Karpas-422 (cell line): ENCODE measurements around the gene NFKBIZ. TPM values are rescaled to one million over a fixed set of nuclear protein-coding genes. Genes with fewer than 3 reads are reported as not detected.
A peak's percentile ranks its signal among the peaks of the same experiment; 100 is the strongest.

Experiments used
- DNase-seq: peaks from one replicate; pipeline ENCODE4 v3.0.0-alpha.2; 2015
- H2AFZ ChIP-seq: fragments of 200-600 bp; sonication (generic); 2 replicates; pipeline ENCODE4 v1.6.1; 2014; ENCODE audit warnings: antibody characterized with exemption, low read length, mixed read lengths
- H3K27ac ChIP-seq: fragments of 200-600 bp; sonication (generic); 2 replicates; pipeline ENCODE4 v1.5.1; 2014; ENCODE audit warnings: mild to moderate bottlenecking, low read length, moderate library complexity
- H3K27me3 ChIP-seq: fragments of 200-600 bp; sonication (generic); 2 replicates; pipeline ENCODE4 v1.6.1; 2014; ENCODE audit warnings: low read length, mixed read lengths
- H3K36me3 ChIP-seq: fragments of 200-600 bp; sonication (generic); 2 replicates; pipeline ENCODE4 v1.6.1; 2014; ENCODE audit warnings: low read length, mixed read lengths; ENCODE audit not compliant: insufficient read depth
- H3K4me1 ChIP-seq: fragments of 200-600 bp; sonication (generic); 2 replicates; pipeline ENCODE4 v1.6.1; 2014; ENCODE audit warnings: mild to moderate bottlenecking, low read length, mixed read lengths
- H3K4me2 ChIP-seq: fragments of 200-600 bp; sonication (generic); 2 replicates; pipeline ENCODE4 v1.6.1; 2014; ENCODE audit warnings: low read length, low read depth, mild to moderate bottlenecking; ENCODE audit not compliant: poor library complexity, severe bottlenecking
- H3K4me3 ChIP-seq: fragments of 200-600 bp; sonication (generic); 2 replicates; pipeline ENCODE4 v1.5.1; 2014; ENCODE audit warnings: mild to moderate bottlenecking, antibody characterized with exemption, low read length, mixed read lengths
- H3K79me2 ChIP-seq: fragments of 200-600 bp; sonication (generic); 2 replicates; pipeline ENCODE4 v1.6.1; 2014; ENCODE audit warnings: mild to moderate bottlenecking, low read length, mixed read lengths
- H3K9ac ChIP-seq: fragments of 200-600 bp; sonication (generic); 2 replicates; pipeline ENCODE4 v1.6.0; 2014; ENCODE audit warnings: low read length
- H3K9me2 ChIP-seq: fragments of 200-600 bp; sonication (generic), shearing (Covaris generic); replicated peaks from 2 replicates; pipeline ENCODE4 v1.6.0; 2014; ENCODE audit warnings: mild to moderate bottlenecking, low read length, moderate library complexity; ENCODE audit not compliant: insufficient read depth
- H3K9me3 ChIP-seq: fragments of 300-700, 200-600 bp; sonication (generic); 2 replicates; pipeline ENCODE4 v1.6.1; 2014; ENCODE audit warnings: low read length, mixed read lengths
- H4K20me1 ChIP-seq: fragments of 200-600 bp; sonication (generic); 2 replicates; pipeline ENCODE4 v1.6.1; 2014; ENCODE audit warnings: mild to moderate bottlenecking, antibody characterized with exemption, low read length, low read depth; ENCODE audit not compliant: insufficient read depth
- total RNA-seq: library from RNA; depleted of rRNA; stranded (reverse); fragments of >200 nt; shearing (Covaris generic); gene quantifications from 2 replicates; pipeline ENCODE4 v1.2.3, GENCODE V29; 2014; ENCODE audit warnings: low replicate concordance

NFKBIZ gene
- total RNA-seq, 1 experiment from 2014 or later: 6.3 TPM

- H4K20me1 ChIP-seq: no peaks in the 10 kb centered on the region
- H2AFZ ChIP-seq: no peak overlapping the region
- no peak overlapping the region for H3K9ac ChIP-seq
- no peaks in the 10 kb centered on the region for H3K79me2 ChIP-seq
- no peak overlapping the region for H3K27ac ChIP-seq
- no peak for DNase-seq
- no peak overlapping the region for H3K4me3 ChIP-seq
- peaks cover 5% of the 10 kb centered on the region for H3K4me1 ChIP-seq
- no peaks in the 10 kb centered on the region; the same call in 1 of the 2 replicates for H3K36me3 ChIP-seq
- no peak overlapping the region for H3K4me2 ChIP-seq
- no peaks in the 10 kb centered on the region for H3K9me2 ChIP-seq
- no peaks in the 10 kb centered on the region for H3K27me3 ChIP-seq
- peaks cover 5% of the 10 kb centered on the region for H3K9me3 ChIP-seq
These were observed 9.2 kb upstream of the NFKBIZ start for GRCh38 chr3:101840066-101840465.

DNA sequence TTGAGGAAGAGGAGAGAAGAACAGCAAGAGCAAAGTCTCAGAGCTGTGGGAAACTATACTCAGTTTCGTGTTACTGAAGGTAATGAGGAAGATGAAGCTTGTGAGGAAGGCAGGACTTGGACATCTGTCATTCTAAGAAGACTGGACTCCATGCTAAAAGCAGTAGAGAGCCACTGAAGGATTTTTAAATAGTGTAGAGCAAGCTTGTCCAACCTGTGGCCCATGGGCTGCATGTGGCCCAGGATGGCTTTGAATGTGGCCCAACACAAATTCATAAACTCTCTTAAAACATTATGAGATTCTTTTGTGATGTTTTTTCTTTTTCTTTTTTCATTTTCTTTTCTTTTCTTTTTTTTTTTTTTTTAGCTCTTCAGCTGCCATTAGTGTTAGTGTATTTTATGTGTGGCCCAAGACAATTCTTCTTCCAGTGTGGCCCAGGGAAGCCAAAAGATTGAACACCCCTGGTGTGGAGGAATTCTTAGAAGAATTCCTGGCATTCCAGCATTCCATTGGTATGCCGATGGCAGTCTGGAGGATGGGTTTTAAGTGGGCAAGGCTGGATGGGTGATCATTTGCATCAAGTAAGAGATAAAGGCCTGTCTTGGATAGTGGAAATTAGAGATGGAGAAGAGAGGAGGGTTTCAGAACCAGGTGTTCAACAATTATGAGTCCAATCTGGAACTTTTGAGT is 6.9 kb upstream of the NFKBIZ start:
- Histone ChIP-seq H4K20me1 (no peaks in the 10 kb centered on the region), H3K27me3 (no peaks in the 10 kb centered on the region), H3K9me2 (no peaks in the 10 kb centered on the region), H3K27ac (no peak overlapping the region), H3K79me2 (no peaks in the 10 kb centered on the region), H2AFZ (no peak overlapping the region), H3K4me3 (no peak overlapping the region), H3K4me2 (no peak overlapping the region), H3K36me3 (no peaks in the 10 kb centered on the region; the same call in 1 of the 2 replicates), H3K9me3 (peaks cover 5% of the 10 kb centered on the region), H3K9ac (no peak overlapping the region), H3K4me1 (peaks cover 5% of the 10 kb centered on the region)
- no peak for DNase-seq

- Histone ChIP-seq H3K4me1 (peaks cover 5% of the 10 kb centered on the region), H2AFZ (no peak overlapping the region), H3K27me3 (no peaks in the 10 kb centered on the region), H3K4me3 (no peak overlapping the region), H4K20me1 (no peaks in the 10 kb centered on the region), H3K9me3 (peaks cover 5% of the 10 kb centered on the region), H3K9me2 (no peaks in the 10 kb centered on the region), H3K36me3 (no peaks in the 10 kb centered on the region; the same call in 1 of the 2 replicates), H3K9ac (no peak overlapping the region), H3K4me2 (no peak overlapping the region), H3K79me2 (no peaks in the 10 kb centered on the region), H3K27ac (no peak overlapping the region)
- DNase-seq: no peak
These were observed 6.4 kb upstream of the NFKBIZ start for GRCh38 chr3:101842935-101843330.

GRCh38 chr3:101845425-101845824 is 3.9 kb upstream of the NFKBIZ start:
- no peak overlapping the region for H3K4me2 ChIP-seq

DNA sequence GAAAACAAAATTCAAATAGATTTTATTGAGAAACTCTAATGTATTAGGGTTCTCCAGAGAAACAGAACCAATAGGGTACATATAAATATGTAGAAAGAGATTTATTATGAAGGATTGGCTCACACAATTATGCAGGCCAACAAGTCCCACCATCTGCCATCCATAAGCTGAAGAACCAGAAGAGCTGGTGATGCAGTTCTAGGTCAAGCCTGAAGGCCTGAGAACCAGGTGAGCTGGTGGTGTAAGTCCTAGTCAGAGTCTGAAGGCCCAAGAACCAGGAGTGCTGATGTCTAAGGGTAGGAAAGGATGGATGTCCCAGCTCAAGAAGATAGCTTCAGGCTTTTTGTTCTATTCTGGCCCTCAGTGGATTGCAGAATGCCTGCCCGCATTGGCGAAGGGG is 2.6 kb upstream of the NFKBIZ start:
- Histone ChIP-seq H3K9ac (no peak overlapping the region), H3K79me2 (no peaks in the 10 kb centered on the region), H3K36me3 (no peaks in the 10 kb centered on the region; the same call in 1 of the 2 replicates), H3K9me2 (no peaks in the 10 kb centered on the region), H3K4me2 (no peak overlapping the region), H2AFZ (no peak overlapping the region), H3K9me3 (peaks cover 4% of the 10 kb centered on the region), H4K20me1 (no peaks in the 10 kb centered on the region), H3K4me1 (peaks cover 18% of the 10 kb centered on the region), H3K4me3 (no peak overlapping the region), H3K27ac (no peak overlapping the region), H3K27me3 (0 out of 2 replicates have a peak, but pooled peaks cover 3% of the 10 kb centered on the region)
- DNase-seq: no peak

More at GRCh38 chr3:101845425-101845824, 3.9 kb upstream of the NFKBIZ start:
- Histone ChIP-seq H3K36me3 (no peaks in the 10 kb centered on the region; the same call in 1 of the 2 replicates), H3K9me3 (peaks cover 5% of the 10 kb centered on the region), H3K9me2 (no peaks in the 10 kb centered on the region), H3K79me2 (no peaks in the 10 kb centered on the region), H3K4me3 (no peak overlapping the region), H3K9ac (no peak overlapping the region), H3K27ac (no peak overlapping the region), H4K20me1 (no peaks in the 10 kb centered on the region), H2AFZ (no peak overlapping the region), H3K4me1 (peaks cover 16% of the 10 kb centered on the region), H3K27me3 (0 out of 2 replicates have a peak, but pooled peaks cover 3% of the 10 kb centered on the region)
- no peak for DNase-seq

DNA sequence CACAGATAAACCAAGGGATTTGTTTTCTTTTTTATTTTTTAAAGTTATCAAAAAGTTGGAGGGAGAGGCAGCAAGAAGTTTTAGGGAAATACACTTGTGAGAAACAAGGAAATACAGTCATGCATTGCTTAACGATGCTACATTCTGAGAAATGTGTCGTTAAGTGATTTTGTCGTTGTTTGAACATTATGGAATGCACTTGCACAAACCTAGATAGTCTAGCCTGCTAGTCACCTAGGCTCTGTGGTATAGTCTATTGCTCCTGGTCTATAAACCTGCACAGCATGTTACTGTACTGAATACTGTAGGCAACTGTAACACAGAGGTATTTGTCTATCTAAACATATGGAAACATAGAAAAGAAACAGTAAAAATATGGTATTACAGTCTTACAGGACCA is 2.0 kb upstream of the NFKBIZ start:
- H2AFZ ChIP-seq: no peak overlapping the region
- H3K9ac ChIP-seq: no peak overlapping the region
- H3K4me2 ChIP-seq: no peak overlapping the region
- H3K9me3 ChIP-seq: no peaks in the 10 kb centered on the region
- 0 out of 2 replicates have a peak, but pooled peaks cover 3% of the 10 kb centered on the region for H3K27me3 ChIP-seq
- no peaks in the 10 kb centered on the region for H3K79me2 ChIP-seq
- peaks cover 18% of the 10 kb centered on the region for H3K4me1 ChIP-seq
- no peak overlapping the region for H3K4me3 ChIP-seq
- no peaks in the 10 kb centered on the region for H3K9me2 ChIP-seq
- H4K20me1 ChIP-seq: no peaks in the 10 kb centered on the region
- H3K36me3 ChIP-seq: no peaks in the 10 kb centered on the region
- DNase-seq: no peak
- H3K27ac ChIP-seq: no peak overlapping the region

DNA sequence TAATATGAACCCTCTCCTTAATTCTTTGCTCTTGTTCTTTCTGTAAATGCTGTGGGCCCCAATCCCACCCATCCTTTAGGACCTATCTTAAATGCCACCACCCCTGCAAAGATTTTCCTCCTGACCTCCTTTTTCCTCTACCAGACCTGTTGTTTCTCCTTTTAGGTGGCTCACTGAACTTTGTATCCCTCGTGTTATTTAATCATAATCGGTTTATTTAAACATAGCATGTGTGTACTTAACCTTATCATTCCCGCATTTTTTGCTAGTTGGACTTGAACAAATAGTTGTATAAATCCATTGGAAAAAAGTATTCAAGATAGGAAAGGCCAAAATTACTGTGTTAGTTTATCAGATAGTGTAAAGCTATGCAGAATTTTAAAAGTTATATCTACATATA is 988 bp upstream of the NFKBIZ start:
- H3K36me3 ChIP-seq: no peaks in the 10 kb centered on the region
- H3K4me1 ChIP-seq: peaks cover 18% of the 10 kb centered on the region
- no peaks in the 10 kb centered on the region for H3K9me2 ChIP-seq
- H3K4me3 ChIP-seq: no peak overlapping the region
- H2AFZ ChIP-seq: no peak overlapping the region
- H3K27me3 ChIP-seq: 0 out of 2 replicates have a peak, but pooled peaks cover 3% of the 10 kb centered on the region
- no peak for DNase-seq
- H3K4me2 ChIP-seq: peak overlapping the region; percentile 99
- no peaks in the 10 kb centered on the region for H3K79me2 ChIP-seq
- no peak overlapping the region for H3K27ac ChIP-seq
- H4K20me1 ChIP-seq: no peaks in the 10 kb centered on the region
- no peak overlapping the region for H3K9ac ChIP-seq
- no peaks in the 10 kb centered on the region for H3K9me3 ChIP-seq

DNA sequence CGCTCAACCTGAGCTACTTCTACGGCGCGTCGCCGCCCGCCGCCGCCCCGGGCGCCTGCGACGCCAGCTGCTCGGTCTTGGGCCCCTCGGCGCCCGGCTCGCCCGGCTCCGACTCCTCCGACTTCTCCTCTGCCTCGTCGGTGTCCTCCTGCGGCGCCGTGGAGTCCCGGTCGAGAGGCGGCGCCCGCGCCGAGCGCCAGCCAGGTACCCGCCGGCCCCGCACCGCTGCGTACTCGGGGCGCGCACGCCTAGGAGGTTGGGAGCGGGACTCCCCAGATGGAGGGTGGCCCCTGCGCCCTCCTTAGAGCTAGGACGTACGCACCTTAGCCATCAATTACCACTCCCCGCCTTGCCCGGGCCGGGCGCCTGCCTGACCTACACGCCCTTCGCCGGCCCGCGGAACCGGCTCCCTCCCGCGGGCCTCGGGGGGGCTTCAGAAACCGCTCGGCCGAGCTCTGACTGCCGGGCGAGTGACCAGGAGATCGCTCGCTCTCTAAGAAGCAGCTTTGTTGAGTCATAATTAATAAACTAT is 466 bp downstream of the NFKBIZ start:
- H3K9me3 ChIP-seq: no peaks in the 10 kb centered on the region
- DNase-seq: peak; percentile 65
- H3K4me3 ChIP-seq: peak overlapping the region; percentile 81
- no peak overlapping the region for H3K27ac ChIP-seq
- no peaks in the 10 kb centered on the region for H3K9me2 ChIP-seq
- H3K36me3 ChIP-seq: no peaks in the 10 kb centered on the region
- H2AFZ ChIP-seq: peak overlapping the region; percentile 78; the same call in 1 of the 2 replicates
- H3K79me2 ChIP-seq: no peaks in the 10 kb centered on the region
- H3K27me3 ChIP-seq: 0 out of 2 replicates have a peak, but pooled peaks cover 3% of the 10 kb centered on the region
- no peaks in the 10 kb centered on the region for H4K20me1 ChIP-seq
- peak overlapping the region; percentile 72 for H3K9ac ChIP-seq
- peak overlapping the region; percentile 99 for H3K4me2 ChIP-seq
- H3K4me1 ChIP-seq: peaks cover 18% of the 10 kb centered on the region
